GM19193 (cell line): ENCODE data around the gene LIMD2.

Source experiments
- POLR2A ChIP-seq: IDR thresholded peaks from 4 replicates; pipeline ENCODE4 v1.6.1; 2011; ENCODE audit not compliant: insufficient read depth, insufficient read length; ENCODE audit errors: extremely low read depth

The LIMD2 gene

GRCh38 chr17:63699638-63700527 is at the start of gene LIMD2:
Gene LIMD2 (minus strand): TSS chr17:63700125. CDS start chr17:63699298, 827 bp downstream.
- peak; percentile 72 for TF ChIP-seq POLR2A

GRCh38 chr17:63741408-63742173 is 41.7 kb upstream of the LIMD2 start, which contains the start of gene STRADA:
Gene STRADA (minus strand): TSS chr17:63741799. CDS start chr17:63728369, 13,430 bp downstream.
- TF ChIP-seq POLR2A: peak; percentile 95

GRCh38 chr17:63741143-63741407 is 41.1 kb upstream of the LIMD2 start:
- no peak for TF ChIP-seq POLR2A

GRCh38 chr17:63740464-63741142 is 40.7 kb upstream of the LIMD2 start:
- no peak for TF ChIP-seq POLR2A

GRCh38 chr17:63735691-63736090 is 35.8 kb upstream of the LIMD2 start:
- no peak for TF ChIP-seq POLR2A

- TF ChIP-seq POLR2A: no peak
Measured at GRCh38 chr17:63722403-63722802, 22.5 kb upstream of the LIMD2 start.

GRCh38 chr17:63718988-63719387 is 19.1 kb upstream of the LIMD2 start:
- TF ChIP-seq POLR2A: no peak

GRCh38 chr17:63716426-63716825 is 16.5 kb upstream of the LIMD2 start:
- no peak for TF ChIP-seq POLR2A

- TF ChIP-seq POLR2A: no peak
Measured at GRCh38 chr17:63714550-63715277, 14.8 kb upstream of the LIMD2 start.

GRCh38 chr17:63709110-63709509 is 9.2 kb upstream of the LIMD2 start:
- no peak for TF ChIP-seq POLR2A

- TF ChIP-seq POLR2A: peak; percentile 29
Measured at GRCh38 chr17:63707151-63707550, 7.2 kb upstream of the LIMD2 start.

GRCh38 chr17:63706336-63707082 is 6.6 kb upstream of the LIMD2 start:
- no peak for TF ChIP-seq POLR2A

GRCh38 chr17:63705657-63706056 is 5.7 kb upstream of the LIMD2 start:
- no peak for TF ChIP-seq POLR2A

GRCh38 chr17:63704836-63705235 is 4.9 kb upstream of the LIMD2 start:
- TF ChIP-seq POLR2A: no peak
